ENCODE results near the gene MVB12B. TPM values are rescaled to one million over a fixed set of nuclear protein-coding genes. Genes with fewer than 3 reads are reported as not detected.

The MVB12B gene
- total and polyA plus RNA-seq, 2 of the 4 experiments (the other 2 are of a cell fraction), result 2.0 to 4.0 TPM

- Histone ChIP-seq H4K5ac (ENCODE audit: low read depth, low read length) (no peak overlapping the region), H2BK20ac (ENCODE audit: low read depth, low read length) (no peak overlapping the region), H3K23ac (ENCODE audit: low read depth, low read length) (no peak overlapping the region), H2AK5ac (ENCODE audit: low read depth, low read length) (no peak overlapping the region), H4K8ac (ENCODE audit: low read depth in 2 of 2, low read length in 2 of 2) (no peak overlapping the region), H3K27ac (ENCODE audit: insufficient read depth, low read length) (no peak overlapping the region), H3K4me2 (ENCODE audit: low read depth, low read length) (no peak overlapping the region), H3K18ac (ENCODE audit: low read depth, low read length) (no peak overlapping the region), H4K20me1 (ENCODE audit: insufficient read depth, low read length) (no peaks in the 10 kb centered on the region), H4K91ac (ENCODE audit: insufficient read depth, low read depth, low read length) (no peak overlapping the region), H3K36me3 (ENCODE audit: control insufficient read depth, insufficient read depth, low read length) (no peaks in the 10 kb centered on the region), H3K4ac (ENCODE audit: low read depth, low read length) (no peak overlapping the region), H2AK9ac (replicated peaks; ENCODE audit: low read depth, low read length, poor library complexity) (no peak overlapping the region), H3K14ac (replicated peaks; ENCODE audit: low read depth, low read length) (no peak overlapping the region), H3K4me1 (ENCODE audit: control insufficient read depth, insufficient read depth, low read length) (no peaks in the 10 kb centered on the region), H3K56ac (ENCODE audit: extremely low read depth, insufficient read depth, low read length) (no peak overlapping the region), H2BK120ac (ENCODE audit: low read depth, low read length) (no peak overlapping the region), H2BK15ac (ENCODE audit: low read depth, low read length) (no peak overlapping the region), H3K9me1 (ENCODE audit: insufficient read depth, low read length) (no peaks in the 10 kb centered on the region; the same call in 1 of the 2 replicates), H2AFZ (replicated peaks; ENCODE audit: low read length, poor library complexity) (no peak overlapping the region), H3K27me3 (ENCODE audit: control insufficient read depth, insufficient read depth, low read length) (peaks cover 44% of the 10 kb centered on the region), H2BK5ac (ENCODE audit: low read depth, low read length, poor library complexity, severe bottlenecking) (no peak overlapping the region), H3K9ac (ENCODE audit: low read depth, low read length) (no peak overlapping the region), H3K9me3 (ENCODE audit: control insufficient read depth, insufficient read depth, low read length) (peaks cover 2% of the 10 kb centered on the region; the same call in 1 of the 2 replicates), H3K4me3 (ENCODE audit: insufficient read depth, low read depth, low read length) (no peak overlapping the region), H3K79me1 (ENCODE audit: low read depth in 1 of 2, low read length in 2 of 2) (no peaks in the 10 kb centered on the region)
- DNase-seq (no peak), ATAC-seq (ENCODE audit: low read depth) (no peak)
- ChIA-PET POLR2A (ENCODE audit: unreplicated experiment) (no interaction called here), CTCF (no interaction called here)
- in situ Hi-C loops (cut with MboI; ENCODE audit: low sequenced_read_pairs) (no loop called here), intact Hi-C loops (cut with micrococcal nuclease) (no loop called here), dilution Hi-C loops (cut with HindIII; ENCODE audit: low sequenced_read_pairs, unreplicated experiment) (no loop called here)
- no TSS peak for BruUV-seq (replicated peaks)
- 7% methylated on average over 2 of the region's 15 CpGs; no CpG with 5 or more reads in 1 of the 2 experiments for WGBS, 2 experiments (ENCODE audit: extremely low coverage in 2 of 2, insufficient read length in 1 of 2)
- TF ChIP-seq, protein P1, sequence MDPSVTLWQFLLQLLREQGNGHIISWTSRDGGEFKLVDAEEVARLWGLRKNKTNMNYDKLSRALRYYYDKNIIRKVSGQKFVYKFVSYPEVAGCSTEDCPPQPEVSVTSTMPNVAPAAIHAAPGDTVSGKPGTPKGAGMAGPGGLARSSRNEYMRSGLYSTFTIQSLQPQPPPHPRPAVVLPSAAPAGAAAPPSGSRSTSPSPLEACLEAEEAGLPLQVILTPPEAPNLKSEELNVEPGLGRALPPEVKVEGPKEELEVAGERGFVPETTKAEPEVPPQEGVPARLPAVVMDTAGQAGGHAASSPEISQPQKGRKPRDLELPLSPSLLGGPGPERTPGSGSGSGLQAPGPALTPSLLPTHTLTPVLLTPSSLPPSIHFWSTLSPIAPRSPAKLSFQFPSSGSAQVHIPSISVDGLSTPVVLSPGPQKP (IDR thresholded peaks at IDR 0.05; ENCODE audit: borderline replicate concordance, low read depth, low read length), result no peak
- TF ChIP-seq RFX5 (IDR thresholded peaks at IDR 0.05; ENCODE audit: low read depth, low read length), result no peak
These were observed 19.1 kb upstream of the MVB12B start for GRCh38 chr9:126307322-126308061.
